ENCODE measurements around the gene KCTD20.
"Not testable (repeated sequence)": the region's sequence is repeated elsewhere in the genome, so short reads cannot be mapped to it uniquely, and the experiment has no call there.

The KCTD20 gene

GRCh38 chr6:36442671-36443470 lies at the start of gene KCTD20, which contains the start of gene PXT1:
Gene KCTD20, plus strand, starts transcription at chr6:36443000. Its CDS starts 27,098 bp downstream, at chr6:36470098.
Gene PXT1, minus strand, starts transcription at chr6:36442854. Its CDS starts 16,772 bp downstream, at chr6:36426082.
- peak within 1 kb of the TSS; percentile 71 for H3K4me3 ChIP-seq (replicated peaks; ENCODE audit: low read depth, low read length)
- no peak for TF ChIP-seq CTCF (IDR thresholded peaks at IDR 0.05; ENCODE audit: low read depth, low read length, missing control alignments)
- DNase-seq (ENCODE audit: extremely low read depth, low read depth), result peak; percentile 64

GRCh38 chr6:36399970-36400369 lies 42.8 kb upstream of the KCTD20 start:
- TF ChIP-seq CTCF (IDR thresholded peaks at IDR 0.05; ENCODE audit: low read depth, low read length, missing control alignments), result no peak
- no peak overlapping the region for H3K4me3 ChIP-seq (replicated peaks; ENCODE audit: low read depth, low read length)
- no peak for DNase-seq (ENCODE audit: extremely low read depth, low read depth)

- TF ChIP-seq CTCF (IDR thresholded peaks at IDR 0.05; ENCODE audit: low read depth, low read length, missing control alignments), result no peak
- DNase-seq (ENCODE audit: extremely low read depth, low read depth), result no peak
- H3K4me3 ChIP-seq (replicated peaks; ENCODE audit: low read depth, low read length), result no peak overlapping the region
Measured at GRCh38 chr6:36402481-36402880, 40.3 kb upstream of the KCTD20 start.

GRCh38 chr6:36404164-36404563 lies 38.6 kb upstream of the KCTD20 start:
- H3K4me3 ChIP-seq (replicated peaks; ENCODE audit: low read depth, low read length), result no peak overlapping the region
- DNase-seq (ENCODE audit: extremely low read depth, low read depth), result no peak
- TF ChIP-seq CTCF (IDR thresholded peaks at IDR 0.05; ENCODE audit: low read depth, low read length, missing control alignments), result no peak

GRCh38 chr6:36409718-36410117 lies 33.1 kb upstream of the KCTD20 start:
- H3K4me3 ChIP-seq (replicated peaks; ENCODE audit: low read depth, low read length); DNase-seq (ENCODE audit: extremely low read depth, low read depth): not testable (repeated sequence)

GRCh38 chr6:36413489-36414480 lies 29.0 kb upstream of the KCTD20 start:
- H3K4me3 ChIP-seq (replicated peaks; ENCODE audit: low read depth, low read length), result no peak overlapping the region
- no peak for TF ChIP-seq CTCF (IDR thresholded peaks at IDR 0.05; ENCODE audit: low read depth, low read length, missing control alignments)
- DNase-seq (ENCODE audit: extremely low read depth, low read depth), result no peak

- DNase-seq (ENCODE audit: extremely low read depth, low read depth), result no peak
- no peak overlapping the region for H3K4me3 ChIP-seq (replicated peaks; ENCODE audit: low read depth, low read length)
- TF ChIP-seq CTCF (IDR thresholded peaks at IDR 0.05; ENCODE audit: low read depth, low read length, missing control alignments), result no peak
Measured at GRCh38 chr6:36414481-36414880, 28.3 kb upstream of the KCTD20 start.
